Brain microvascular endothelial cell (primary cell): ENCODE data around the gene OR52B2.
"Not testable (repeated sequence)": the region's sequence is repeated elsewhere in the genome, so short reads cannot be mapped to it uniquely, and the experiment has no call there.

Experiments
- DNase-seq: peaks from one replicate; pipeline ENCODE4 v3.0.0-alpha.2; 2020
- H3K27ac ChIP-seq: fragments of 250-450 bp; sonication (Bioruptor Pico); 2 replicates; pipeline ENCODE4 v1.5.1; 2020; ENCODE audit warnings: mild to moderate bottlenecking, moderate library complexity
- H3K27me3 ChIP-seq: fragments of 250-450 bp; sonication (Bioruptor Pico); replicated peaks from 2 replicates; pipeline ENCODE4 v1.5.1; 2020; ENCODE audit warnings: mild to moderate bottlenecking
- H3K36me3 ChIP-seq: fragments of 250-450 bp; sonication (Bioruptor Pico); replicated peaks from 2 replicates; pipeline ENCODE4 v1.5.1; 2020; ENCODE audit warnings: mild to moderate bottlenecking
- H3K4me3 ChIP-seq: 2 replicates; pipeline ENCODE4 v1.5.1; 2011; ENCODE audit warnings: low read depth, mild to moderate bottlenecking, control low read depth, low read length, moderate library complexity
- in situ Hi-C: cut with HindIII; loops from 2 replicates; pipeline ENCODE4 v1.10.0; 2017; ENCODE audit warnings: low sequenced_read_pairs, low pct_ligation_motif_present
- TF ChIP-seq, protein P1 (sequence below): IDR thresholded peaks from 2 replicates; pipeline ENCODE4 v1.5.1; 2011; ENCODE audit warnings: low read depth, mild to moderate bottlenecking, moderate library complexity, low read length, control low read depth, inconsistent platforms; ENCODE audit errors: missing control alignments

OR52B2 gene

DNA sequence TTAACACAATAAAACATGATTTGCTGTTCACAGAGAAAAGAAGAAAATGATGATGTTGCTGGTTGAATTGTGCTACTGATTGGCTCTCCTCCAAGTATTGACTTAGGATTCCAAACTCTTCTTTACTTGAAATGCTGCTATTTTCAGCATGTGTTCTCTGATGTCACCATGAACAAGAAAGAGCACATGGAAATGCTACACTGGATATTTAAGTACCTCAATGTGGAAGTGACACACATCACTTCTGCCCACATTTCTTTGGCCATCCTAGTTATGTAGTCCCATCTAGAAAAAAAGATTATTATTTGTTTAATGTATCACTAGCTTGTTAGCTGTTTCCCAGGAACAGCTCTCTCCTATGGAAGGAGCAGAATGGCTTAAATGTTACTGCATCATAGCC is 27.2 kb downstream of the OR52B2 start:
- no peaks in the 10 kb centered on the region for H3K36me3 ChIP-seq
- no peak overlapping the region for H3K4me3 ChIP-seq
- TF ChIP-seq, protein P1, sequence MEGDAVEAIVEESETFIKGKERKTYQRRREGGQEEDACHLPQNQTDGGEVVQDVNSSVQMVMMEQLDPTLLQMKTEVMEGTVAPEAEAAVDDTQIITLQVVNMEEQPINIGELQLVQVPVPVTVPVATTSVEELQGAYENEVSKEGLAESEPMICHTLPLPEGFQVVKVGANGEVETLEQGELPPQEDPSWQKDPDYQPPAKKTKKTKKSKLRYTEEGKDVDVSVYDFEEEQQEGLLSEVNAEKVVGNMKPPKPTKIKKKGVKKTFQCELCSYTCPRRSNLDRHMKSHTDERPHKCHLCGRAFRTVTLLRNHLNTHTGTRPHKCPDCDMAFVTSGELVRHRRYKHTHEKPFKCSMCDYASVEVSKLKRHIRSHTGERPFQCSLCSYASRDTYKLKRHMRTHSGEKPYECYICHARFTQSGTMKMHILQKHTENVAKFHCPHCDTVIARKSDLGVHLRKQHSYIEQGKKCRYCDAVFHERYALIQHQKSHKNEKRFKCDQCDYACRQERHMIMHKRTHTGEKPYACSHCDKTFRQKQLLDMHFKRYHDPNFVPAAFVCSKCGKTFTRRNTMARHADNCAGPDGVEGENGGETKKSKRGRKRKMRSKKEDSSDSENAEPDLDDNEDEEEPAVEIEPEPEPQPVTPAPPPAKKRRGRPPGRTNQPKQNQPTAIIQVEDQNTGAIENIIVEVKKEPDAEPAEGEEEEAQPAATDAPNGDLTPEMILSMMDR = no peak
- in situ Hi-C loops = no loop called here
- no peak for DNase-seq
- H3K27me3 ChIP-seq = no peaks in the 10 kb centered on the region
- no peak overlapping the region for H3K27ac ChIP-seq

DNA sequence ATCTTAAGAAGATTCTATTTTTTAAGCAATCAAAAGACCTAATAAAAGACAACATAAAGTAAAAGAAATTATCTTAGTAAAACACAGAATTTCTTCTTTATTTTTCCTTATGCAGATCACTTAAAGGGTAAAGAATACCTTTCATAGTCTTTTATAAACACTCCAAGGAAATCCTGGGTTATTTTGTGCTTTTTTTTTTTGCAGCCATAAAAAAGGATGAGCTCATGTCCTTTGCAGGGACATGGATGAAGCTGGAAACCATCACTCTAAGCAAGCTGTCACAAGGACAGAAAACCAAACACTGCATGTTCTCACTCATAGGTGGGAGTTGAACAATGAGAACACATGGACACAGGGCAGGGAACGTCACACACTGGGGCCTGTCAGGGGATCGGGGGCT is 34.2 kb downstream of the OR52B2 start:
- H3K27me3 ChIP-seq, H3K36me3 ChIP-seq, H3K27ac ChIP-seq, in situ Hi-C loops, H3K4me3 ChIP-seq, DNase-seq: not testable (repeated sequence)

DNA sequence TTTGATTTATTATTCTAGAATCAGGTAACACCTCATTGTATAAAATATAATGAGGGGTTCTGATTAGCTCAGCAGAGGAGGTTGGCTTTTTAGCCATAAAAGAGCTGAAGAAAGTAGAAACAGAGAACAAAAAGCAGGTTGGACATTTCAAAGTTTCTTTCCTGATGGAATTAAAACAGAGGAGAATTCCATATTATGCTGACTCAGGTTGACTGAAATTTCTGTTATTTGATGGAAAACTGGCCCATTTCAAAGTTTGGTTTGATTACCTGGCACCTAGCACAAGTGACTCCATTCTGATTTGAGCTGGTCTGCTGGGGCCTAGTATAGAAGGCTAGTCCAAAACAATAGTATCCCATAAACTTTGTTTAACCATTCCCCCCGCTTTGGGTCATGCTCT is 37.7 kb downstream of the OR52B2 start:
- TF ChIP-seq, protein P1 = no peak
- no peak for DNase-seq
- Histone ChIP-seq H3K27ac (no peak overlapping the region), H3K27me3 (no peaks in the 10 kb centered on the region), H3K4me3 (no peak overlapping the region), H3K36me3 (no peaks in the 10 kb centered on the region)
- in situ Hi-C loops = no loop called here

DNA sequence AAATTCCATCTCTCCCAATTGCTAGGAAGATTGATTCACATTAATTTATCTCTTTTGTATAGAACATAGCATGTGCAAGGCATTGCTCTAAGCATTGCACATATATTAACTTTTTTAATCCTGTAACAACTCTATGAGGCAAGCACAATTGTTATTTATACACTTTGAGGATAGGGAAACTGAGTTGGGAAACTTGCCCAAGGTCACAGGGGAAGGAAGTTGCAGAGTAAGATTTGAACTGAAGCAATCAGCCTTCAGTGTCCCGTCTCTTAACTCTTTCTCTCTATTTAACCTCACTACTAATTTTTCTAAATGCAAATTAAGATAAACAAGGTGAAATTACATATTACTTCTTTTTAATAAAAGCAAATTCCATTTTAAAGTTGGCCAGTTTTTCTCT is 40.5 kb downstream of the OR52B2 start:
- in situ Hi-C loops = no loop called here
- TF ChIP-seq, protein P1 = no peak
- no peak overlapping the region for H3K27ac ChIP-seq
- no peaks in the 10 kb centered on the region for H3K27me3 ChIP-seq
- no peak overlapping the region for H3K4me3 ChIP-seq
- no peaks in the 10 kb centered on the region for H3K36me3 ChIP-seq
- DNase-seq = no peak

DNA sequence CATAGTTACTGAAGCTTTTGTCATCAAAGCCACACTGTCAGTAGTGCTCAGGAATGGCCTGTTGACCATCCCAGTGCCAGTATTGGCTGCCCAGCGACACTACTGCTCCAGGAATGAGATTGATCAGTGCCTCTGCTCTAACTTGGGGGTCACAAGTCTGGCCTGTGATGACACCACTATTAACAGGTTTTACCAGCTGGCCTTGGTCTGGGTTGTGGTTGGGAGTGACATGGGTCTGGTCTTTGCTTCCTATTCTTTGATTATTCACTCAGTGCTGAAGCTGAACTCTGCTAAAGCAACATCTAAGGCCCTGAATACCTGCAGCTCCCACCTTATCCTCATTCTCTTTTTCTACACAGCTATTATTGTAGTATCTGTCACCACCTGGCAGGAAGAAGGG is 41.1 kb downstream of the OR52B2 start:
- TF ChIP-seq, protein P1 = no peak
- Histone ChIP-seq H3K27me3 (no peaks in the 10 kb centered on the region), H3K36me3 (no peaks in the 10 kb centered on the region), H3K27ac (no peak overlapping the region), H3K4me3 (no peak overlapping the region)
- in situ Hi-C loops = no loop called here
- DNase-seq = no peak

DNA sequence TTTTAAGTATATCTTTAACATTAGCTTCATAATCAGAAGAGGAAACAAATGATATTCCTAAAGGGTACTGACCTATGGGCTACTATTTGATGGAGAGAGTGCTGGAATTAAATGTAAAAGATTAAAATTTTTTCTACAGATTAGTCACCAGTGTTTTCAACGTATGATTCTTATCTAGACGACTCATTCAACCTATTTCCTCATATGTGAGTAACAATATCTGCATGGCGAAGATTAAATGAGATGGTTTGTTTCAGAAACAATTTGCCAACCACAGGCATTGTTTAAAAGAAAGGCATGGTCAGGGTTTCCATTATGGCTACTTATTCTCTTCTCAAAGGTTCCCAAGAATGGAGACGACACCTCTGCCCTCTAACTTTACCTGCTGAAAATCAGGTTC is 42.2 kb downstream of the OR52B2 start:
- Histone ChIP-seq H3K27ac (no peak overlapping the region), H3K36me3 (no peaks in the 10 kb centered on the region), H3K27me3 (no peaks in the 10 kb centered on the region), H3K4me3 (no peak overlapping the region)
- no peak for DNase-seq
- TF ChIP-seq, protein P1 = no peak
- in situ Hi-C loops = no loop called here

DNA sequence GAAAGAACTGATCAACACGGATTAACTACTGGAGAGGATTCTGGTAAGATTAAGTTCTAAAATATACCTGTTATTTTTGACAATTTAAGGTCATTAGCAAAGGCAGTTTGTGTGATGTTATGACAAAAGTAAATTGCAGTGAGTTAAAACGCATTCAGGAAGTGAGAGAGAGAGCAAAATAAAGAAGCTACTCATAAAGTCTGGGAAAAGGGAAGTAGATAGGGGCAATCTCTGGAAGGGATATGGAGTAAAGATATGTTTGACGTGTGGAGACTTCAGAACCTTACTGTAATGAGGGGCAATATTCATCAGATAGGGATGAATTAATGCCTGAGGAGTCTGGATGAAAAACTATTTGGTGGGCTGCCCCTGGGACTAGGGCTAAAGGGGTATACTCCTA is 45.9 kb downstream of the OR52B2 start:
- no peak for DNase-seq
- no peak overlapping the region for H3K4me3 ChIP-seq
- H3K27me3 ChIP-seq = no peaks in the 10 kb centered on the region
- H3K36me3 ChIP-seq = no peaks in the 10 kb centered on the region
- in situ Hi-C loops = no loop called here
- TF ChIP-seq, protein P1 = no peak
- H3K27ac ChIP-seq = no peak overlapping the region
